GM12873 (cell line): ENCODE measurements around the gene COX6A1.

Source experiments
- CTCF ChIP-seq: IDR thresholded peaks from 2 replicates; pipeline ENCODE4 v1.5.1; 2012; ENCODE audit warnings: low read depth, mild to moderate bottlenecking, moderate library complexity, low read length, control low read depth; ENCODE audit not compliant: insufficient read depth; ENCODE audit errors: missing control alignments

COX6A1 gene

DNA sequence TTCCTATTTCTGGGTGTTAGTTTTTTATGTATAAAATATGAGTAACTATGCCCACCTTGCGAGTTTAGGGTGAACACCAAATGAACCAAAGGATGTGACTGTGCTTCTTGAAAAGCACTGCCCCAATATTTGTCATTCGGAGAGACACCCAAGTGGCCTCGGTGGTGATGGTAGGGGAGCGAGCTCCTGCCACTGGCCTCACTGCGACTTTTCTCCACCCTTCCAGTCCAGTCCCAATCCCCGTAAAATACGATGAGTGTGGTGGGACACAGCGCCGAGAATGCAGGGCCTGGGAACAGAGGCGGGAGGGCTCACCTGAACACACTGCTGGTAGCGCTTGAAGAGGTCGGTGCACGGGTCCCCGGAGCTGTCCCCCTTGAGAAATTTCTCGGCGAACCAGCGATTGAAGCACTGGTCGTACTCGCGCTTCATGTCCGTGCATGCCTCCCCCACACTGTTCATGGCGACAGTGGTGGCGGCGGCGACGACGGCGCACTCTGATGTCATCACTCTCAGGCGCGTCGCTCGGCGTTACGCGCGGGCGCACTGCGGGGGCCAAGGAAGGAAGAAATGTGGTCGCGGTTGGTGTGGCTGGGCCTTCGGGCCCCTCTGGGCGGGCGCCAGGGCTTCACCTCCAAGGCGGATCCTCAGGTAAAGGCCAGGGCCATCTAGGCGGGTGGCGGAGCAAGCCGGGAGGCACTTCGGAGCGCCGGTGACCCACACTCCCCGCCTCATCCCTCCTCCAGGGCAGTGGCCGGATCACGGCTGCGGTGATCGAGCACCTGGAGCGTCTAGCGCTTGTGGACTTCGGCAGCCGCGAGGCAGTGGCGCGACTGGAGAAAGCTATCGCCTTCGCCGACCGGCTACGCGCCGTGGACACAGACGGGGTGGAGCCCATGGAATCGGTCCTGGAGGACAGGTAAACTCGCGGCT is 8.3 kb downstream of the COX6A1 start, which contains the start of the genes GATC and TRIAP1:
GATC (plus strand) TSS at position 534 of the 933 bp plus-strand sequence; CDS start at position 571, 37 bp downstream.
TRIAP1 (minus strand) TSS at position 474 of the 933 bp plus-strand sequence; CDS start at position 462, 12 bp downstream.
- TF ChIP-seq CTCF, result no peak

- TF ChIP-seq CTCF, result no peak
Observed at GRCh38 chr12:120447992-120448391, 10.1 kb downstream of the COX6A1 start.

DNA sequence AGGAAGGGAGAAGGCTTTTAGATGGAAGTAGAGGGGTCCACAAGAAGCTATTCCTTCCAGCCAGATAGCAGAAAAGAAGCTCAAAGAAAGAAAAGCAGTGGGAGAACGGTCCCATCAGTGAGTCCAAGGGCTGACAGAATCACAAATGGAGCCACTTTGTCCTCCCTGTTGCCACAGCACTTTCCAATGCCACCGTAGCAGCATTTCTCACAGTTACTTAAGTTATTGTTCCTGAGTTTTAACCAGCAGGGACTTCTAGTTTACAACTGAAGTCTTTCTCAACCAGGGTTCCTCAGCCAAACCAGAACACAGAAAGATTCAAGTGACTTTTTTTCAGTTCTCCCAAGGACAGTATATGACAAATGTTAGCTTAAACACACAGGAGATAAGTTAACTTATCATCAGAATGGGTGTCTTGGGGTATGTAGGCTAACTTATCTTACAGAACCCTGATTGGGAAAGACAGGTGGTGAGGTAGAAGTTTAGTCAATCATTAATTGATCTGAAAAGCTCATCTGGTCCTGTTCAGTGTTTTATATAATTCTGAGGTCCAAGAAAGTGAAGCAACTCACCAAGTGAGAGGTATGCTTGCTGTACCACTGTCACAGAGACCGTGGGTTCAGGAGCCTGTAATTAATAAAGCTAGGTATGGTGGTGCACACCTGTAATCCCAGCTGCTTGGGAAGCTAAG is 15.3 kb downstream of the COX6A1 start:
- TF ChIP-seq CTCF, result no peak

DNA sequence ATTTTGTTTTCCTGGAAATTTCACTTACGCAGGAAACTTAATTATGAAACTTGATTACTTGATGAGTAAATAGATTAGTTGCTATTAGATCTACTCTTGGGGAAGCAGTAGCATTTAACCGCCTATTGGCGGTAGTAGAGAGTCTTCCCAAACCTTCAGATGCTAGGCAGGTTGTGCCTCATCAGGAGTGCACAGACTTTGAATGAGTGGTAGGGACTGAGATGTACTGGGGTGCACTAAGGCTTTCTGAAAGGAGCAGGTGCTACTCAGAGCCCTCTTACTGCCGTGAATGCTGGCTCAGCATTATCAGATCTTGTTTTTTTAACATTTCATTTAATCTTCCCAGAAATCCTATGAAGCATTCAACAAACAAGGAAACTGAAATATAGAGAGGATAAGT is 16.1 kb downstream of the COX6A1 start:
- TF ChIP-seq CTCF, result peak; percentile 76

GRCh38 chr12:120455302-120455701 is 17.4 kb downstream of the COX6A1 start:
- TF ChIP-seq CTCF, result no peak

GRCh38 chr12:120457133-120457532 is 19.2 kb downstream of the COX6A1 start:
- TF ChIP-seq CTCF, result peak; percentile 62

DNA sequence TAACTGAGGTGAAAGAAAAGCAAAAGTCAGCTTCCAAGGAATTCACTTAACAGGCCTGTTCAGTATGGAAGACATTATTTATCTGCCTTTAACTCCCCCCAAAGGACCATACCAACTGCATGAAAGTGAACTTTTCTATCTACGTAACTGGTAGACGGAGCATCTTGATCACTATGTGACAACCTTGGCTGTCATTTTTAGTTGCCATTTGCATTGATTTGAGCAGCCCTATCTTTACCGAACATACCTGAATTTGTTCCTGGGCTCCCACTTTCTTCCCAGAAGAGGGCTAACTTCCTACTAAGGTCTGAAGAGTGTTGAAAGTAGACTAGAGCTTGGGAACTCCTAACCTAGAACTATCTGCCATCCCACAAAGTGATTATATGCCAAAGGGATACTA is 22.2 kb downstream of the COX6A1 start:
- TF ChIP-seq CTCF, result no peak
